HG03175 (cell line): ENCODE measurements around the gene PPARG.
"Not testable (repeated sequence)": the region's sequence is repeated elsewhere in the genome, so short reads cannot be mapped to it uniquely, and the experiment has no call there.

Experiments used
- ATAC-seq: cut with Tn5 transposase; IDR thresholded peaks from one replicate; pipeline ENCODE4 v1.9.1; 2021; ENCODE audit warnings: mild to moderate bottlenecking, moderate library complexity; ENCODE audit not compliant: unreplicated experiment

Gene PPARG

GRCh38 chr3:12477256-12477655 is 188.4 kb downstream of the PPARG start:
- ATAC-seq: no peak

- no peak for ATAC-seq
Measured at GRCh38 chr3:12478326-12478725, 189.5 kb downstream of the PPARG start.

DNA sequence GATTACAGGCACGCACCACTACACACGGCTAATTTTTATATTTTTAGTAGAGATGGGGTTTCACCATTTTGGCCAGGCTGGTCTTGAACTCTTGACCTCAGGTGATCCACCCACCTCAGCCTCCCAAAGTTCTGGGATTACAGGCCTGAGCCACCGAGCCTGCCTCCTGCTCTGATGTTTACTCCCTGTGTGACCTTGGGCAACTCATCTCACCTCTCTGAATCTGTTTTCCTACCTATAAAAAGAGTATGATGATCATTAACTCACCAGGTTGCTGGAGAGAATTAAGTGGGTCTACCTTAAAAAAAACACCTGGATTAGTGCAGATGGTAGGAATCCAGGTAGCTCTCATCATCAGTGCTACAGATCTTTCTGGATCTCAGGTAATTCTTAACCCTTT is 190.3 kb downstream of the PPARG start:
- not testable (repeated sequence) for ATAC-seq

DNA sequence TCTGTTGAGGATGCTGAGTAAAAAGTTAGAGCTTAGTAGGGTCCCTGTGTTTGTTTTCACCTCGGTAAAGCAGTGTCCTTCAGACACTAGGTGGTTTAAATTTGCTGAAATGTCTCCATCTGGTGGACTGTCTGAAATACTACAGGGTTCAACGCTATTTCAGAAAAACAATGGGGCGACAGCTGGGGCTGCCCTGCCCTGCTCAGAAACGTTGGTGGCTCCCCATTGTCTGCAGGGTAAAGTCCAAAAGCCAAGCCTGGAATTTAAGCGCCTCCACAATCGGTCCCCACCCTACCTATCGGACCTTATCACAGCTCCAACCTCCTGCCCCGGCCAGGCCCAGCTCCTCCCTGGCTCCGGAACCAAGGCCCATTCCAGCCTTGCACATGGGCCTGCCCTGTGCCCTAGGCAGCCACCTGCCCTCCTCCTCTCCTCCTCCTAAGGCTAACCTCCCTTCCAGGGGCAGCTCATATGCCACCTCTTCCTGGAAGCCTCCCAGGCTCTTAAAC is 191.1 kb downstream of the PPARG start:
- peak; percentile 31 for ATAC-seq

GRCh38 chr3:12483410-12483809 is 194.5 kb downstream of the PPARG start:
- ATAC-seq: no peak

DNA sequence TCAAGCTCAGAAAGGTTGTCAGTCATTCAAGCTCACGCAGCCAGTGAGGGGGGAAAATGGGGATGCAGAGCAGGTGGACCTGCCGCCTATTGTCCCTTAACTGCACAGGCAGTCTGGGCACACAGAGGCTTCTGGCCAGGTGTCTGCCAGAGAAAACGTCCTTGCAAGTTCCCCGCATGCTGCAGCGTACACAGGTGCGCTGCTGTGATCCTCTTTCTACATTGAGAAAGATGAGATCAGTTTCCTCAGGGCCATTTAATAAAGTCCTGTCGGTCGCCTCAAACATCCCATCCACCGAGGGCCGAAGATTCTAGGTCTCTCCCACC is 195.0 kb downstream of the PPARG start:
- no peak for ATAC-seq
